K562 (cell line): Measurements from ENCODE around the gene SORCS2. TPM values are rescaled to one million over a fixed set of nuclear protein-coding genes. Genes with fewer than 3 reads are reported as not detected.

Experiments
- CHD7 ChIP-seq: fragments of 200-600 bp; sonication (generic); IDR thresholded peaks from one replicate; pipeline ENCODE4 v1.6.1; 2012; ENCODE audit warnings: mild to moderate bottlenecking, low read depth, low read length, inconsistent platforms
- ETV6 ChIP-seq, 3 experiments: fragments of 150-350 bp in 1 of 3; sonication (generic) in 1 of 3; formaldehyde crosslinking in 1 of 3; IDR thresholded peaks; 2 replicates each; pipeline versions ENCODE4 v1.6.1 to v1.8.0; 2014 to 2022; ENCODE audit warnings: borderline replicate concordance in 2 of 3, low read depth in 2 of 3, antibody characterized with exemption in 1 of 3, low read length in 1 of 3, mild to moderate bottlenecking in 1 of 3, missing genetic modification reagents in 1 of 3
- polyA plus RNA-seq, 8 experiments: library from polyadenylated mRNA; depleted of rRNA in 4 of 8; stranded (reverse) in 5 of 8; unstranded in 3 of 8; fragments of >200 nt; fragmentation: Nextera tagmentation in 2 of 8; fragmentation: Illumina TruSeq in 1 of 8; extraction: Ambion mirVana in 2 of 8; extraction: Trizol in 1 of 8; gene quantifications; 2 replicates each; pipeline versions ENCODE4 v1.2.1 to v1.2.3, GENCODE V29; 2011 to 2014; ENCODE audit warnings: inconsistent platforms in 1 of 8, missing spikeins in 1 of 8
- total RNA-seq, 7 experiments: library from RNA; depleted of rRNA in 6 of 7; stranded (reverse); fragments of >200 nt in 6 of 7; fragmentation: Illumina TruSeq in 2 of 7; extraction: Trizol in 2 of 7; gene quantifications; 2 replicates each; pipeline versions ENCODE4 v1.2.1 to v1.2.3, GENCODE V29; 2011 to 2021; ENCODE audit warnings: low replicate concordance in 1 of 7

Gene SORCS2
- total and polyA plus RNA-seq, 9 of the 15 experiments (the other 6 are each of a cell fraction or from before 2014, with no cell fraction given), result not detected

- TF ChIP-seq CHD7, result no peak
- TF ChIP-seq ETV6 (IDR thresholded peaks at IDR 0.05; ENCODE audit: borderline replicate concordance in 1 of 2, low read depth in 2 of 2, low read length in 1 of 2), result no peak
- no peak for TF ChIP-seq ETV6 (CRISPR knock-in tag; IDR thresholded peaks at IDR 0.05; ENCODE audit: borderline replicate concordance)
- TF ChIP-seq, all 486 proteins: peak for 0
Observed at GRCh38 chr4:7323461-7323871, 131.1 kb downstream of the SORCS2 start (continued).
